ENCODE results near the gene SFXN2. TPM values are rescaled to one million over a fixed set of nuclear protein-coding genes. Genes with fewer than 3 reads are reported as not detected.
A peak's percentile ranks its signal among the peaks of the same experiment; 100 is the strongest.

SFXN2 gene
- total and polyA plus RNA-seq, 4 experiments from 2014 or later = 9.5 to 21.7 (median 15.8) TPM

DNA sequence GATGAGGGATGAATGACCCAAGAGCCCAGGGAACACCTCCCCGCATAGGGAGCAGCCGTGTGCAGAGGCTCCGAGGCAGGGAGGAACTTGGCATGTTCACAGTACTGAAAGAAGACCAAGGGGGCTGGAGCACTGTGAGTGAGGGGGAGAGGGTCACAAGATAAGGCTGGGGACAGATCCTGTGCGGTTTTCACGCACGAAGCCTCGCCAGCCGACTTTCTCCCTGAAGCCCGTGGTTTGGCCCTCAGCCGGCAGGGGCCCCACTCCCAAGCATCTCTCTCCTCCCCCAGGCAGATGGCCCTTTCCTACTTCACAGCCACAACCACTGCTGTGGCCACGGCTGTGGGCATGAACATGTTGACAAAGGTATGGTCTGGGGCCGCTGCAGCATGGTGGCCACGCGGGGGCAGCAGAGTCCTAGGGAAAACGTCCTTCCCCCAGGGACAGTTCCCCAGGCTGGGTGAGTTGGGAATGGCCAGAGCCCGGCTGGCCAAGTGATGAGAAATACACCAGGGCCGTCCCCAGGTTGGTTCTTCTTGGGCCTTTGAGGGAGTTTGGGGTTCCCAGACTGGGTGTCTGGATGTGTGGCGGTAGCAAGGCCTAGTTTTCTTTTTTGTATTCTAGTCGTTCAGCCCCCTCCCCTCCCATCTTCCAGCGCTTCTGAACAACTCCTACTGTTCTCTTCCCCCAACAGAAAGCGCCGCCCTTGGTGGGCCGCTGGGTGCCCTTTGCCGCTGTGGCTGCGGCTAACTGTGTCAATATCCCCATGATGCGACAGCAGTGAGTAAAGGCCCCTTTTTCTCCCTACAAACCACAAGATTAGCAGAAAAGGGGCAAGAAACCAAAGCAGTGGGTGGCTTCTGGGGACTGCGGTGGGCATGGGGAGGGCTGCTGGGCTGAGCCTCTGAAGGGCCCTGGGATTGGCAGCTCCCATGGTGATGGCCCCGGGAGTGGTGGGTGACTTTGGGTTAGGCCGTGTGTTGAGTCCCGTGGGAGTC lies 14.9 kb downstream of the SFXN2 start:
- H3K27ac Mint-ChIP-seq = peak overlapping the region in 1 of 7 donors; percentile 15
- CTCF ChIA-PET (ENCODE audit: partially characterized antibody) = no interaction called here

DNA sequence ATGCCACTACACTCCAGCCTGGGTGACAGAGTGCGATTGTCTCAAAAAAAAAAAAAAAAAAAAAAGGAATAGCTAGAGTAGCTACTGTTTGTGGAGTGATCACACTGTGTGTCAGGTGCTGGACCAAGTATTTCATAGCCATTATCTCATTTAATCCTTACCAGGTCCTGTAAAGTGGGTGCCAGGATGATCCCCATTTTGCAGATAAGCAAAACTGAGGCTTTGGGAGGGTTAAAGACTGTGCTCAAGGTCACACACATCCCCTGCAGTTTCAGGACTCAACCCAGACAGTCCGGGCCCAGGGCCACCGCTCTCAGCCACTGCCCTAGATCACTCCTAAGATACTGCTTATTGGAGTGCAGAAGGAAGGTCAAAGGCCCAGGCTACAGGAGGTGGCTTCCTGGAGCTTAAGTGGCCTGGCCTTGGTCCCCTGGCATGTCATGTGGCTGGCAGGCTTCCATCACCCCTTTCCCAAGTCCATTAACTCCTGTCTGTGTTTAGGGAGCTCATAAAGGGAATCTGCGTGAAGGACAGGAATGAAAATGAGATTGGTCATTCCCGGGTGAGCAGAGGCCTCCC lies 16.9 kb downstream of the SFXN2 start:
- Histone ChIP-seq H3K4me1 (ENCODE audit: insufficient read depth, low read length) (no peaks in the 10 kb centered on the region), H3K27me3 (ENCODE audit: insufficient read depth, low read length) (no peaks in the 10 kb centered on the region), H3K27ac (ENCODE audit: low read depth, low read length) (no peak overlapping the region), H3K36me3 (ENCODE audit: insufficient read depth, low read length) (peaks cover 15% of the 10 kb centered on the region), H3K9me3 (ENCODE audit: control insufficient read depth in 1 of 2, low read length in 2 of 2) (no peaks in the 10 kb centered on the region), H3K4me3 (ENCODE audit: low read length in 2 of 2) (no peak overlapping the region)
- H3K27ac Mint-ChIP-seq = no peak overlapping the region
- no peak for DNase-seq
- no peaks in the 10 kb centered on the region for H3K9me3 Mint-ChIP-seq
- H3K4me3 Mint-ChIP-seq = no peak overlapping the region
- no peaks in the 10 kb centered on the region for H3K27me3 Mint-ChIP-seq
- intact Hi-C loops (cut with micrococcal nuclease) = no loop called here
- POLR2A ChIA-PET (ENCODE audit: partially characterized antibody) = interaction anchor here (0.5 kb wide), 1 partner anchor 165 kb away, joined by 3 read pairs; no protein-coding TSS in a partner anchor
- CTCF ChIA-PET (ENCODE audit: partially characterized antibody) = interaction anchor here (1.0 kb wide), 1 partner anchor 9 kb away, joined by 3 read pairs; no protein-coding TSS in a partner anchor
- H3K36me3 Mint-ChIP-seq = peaks cover 12 to 49% of the 10 kb centered on the region in 2 donors
- peaks cover 0 to 4% (median 4%) of the 10 kb centered on the region in 4 donors for H3K4me1 Mint-ChIP-seq

More for the DNA sequence above, 14.9 kb downstream of the SFXN2 start:
- Mint-ChIP-seq H3K4me1 (peaks cover 0 to 4% (median 4%) of the 10 kb centered on the region in 4 donors), H3K27me3 (no peaks in the 10 kb centered on the region), H3K36me3 (peaks cover 19 to 47% of the 10 kb centered on the region in 2 donors), H3K9me3 (no peaks in the 10 kb centered on the region), H3K4me3 (no peak overlapping the region)
- peak in 2 of 5 donors; percentile 16 to 26 for DNase-seq
- Histone ChIP-seq H3K4me3 (ENCODE audit: low read length in 2 of 2) (no peak overlapping the region), H3K27ac (ENCODE audit: low read depth, low read length) (no peak overlapping the region), H3K36me3 (ENCODE audit: insufficient read depth, low read length) (peaks cover 15% of the 10 kb centered on the region), H3K4me1 (ENCODE audit: insufficient read depth, low read length) (no peaks in the 10 kb centered on the region), H3K27me3 (ENCODE audit: insufficient read depth, low read length) (no peaks in the 10 kb centered on the region), H3K9me3 (ENCODE audit: control insufficient read depth in 1 of 2, low read length in 2 of 2) (no peaks in the 10 kb centered on the region)
- POLR2A ChIA-PET (ENCODE audit: partially characterized antibody) = no interaction called here
- intact Hi-C loops (cut with micrococcal nuclease) = loop anchor here (2.0 kb wide), 1 partner anchor 187 kb away; no protein-coding TSS in a partner anchor

DNA sequence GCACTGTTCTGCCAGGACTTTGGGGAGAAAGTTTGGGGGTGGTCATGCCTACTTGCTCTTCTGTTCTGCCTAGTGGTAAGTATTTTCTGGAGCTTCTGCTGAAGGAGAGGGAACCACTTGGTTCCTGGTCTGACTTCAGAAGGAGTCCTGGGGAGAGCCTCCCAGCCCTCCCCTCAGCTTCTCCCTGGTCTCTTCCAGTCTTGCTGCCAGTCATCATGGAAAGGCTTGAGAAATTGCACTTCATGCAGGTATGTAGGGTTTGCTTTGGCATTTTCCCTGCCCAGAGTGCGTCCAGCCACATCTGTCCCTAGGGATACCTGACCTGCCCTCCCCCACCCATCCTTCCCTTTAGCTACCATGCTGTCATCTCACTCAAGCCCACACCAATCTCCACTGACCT lies 18.2 kb downstream of the SFXN2 start:
- Histone ChIP-seq H3K27ac (ENCODE audit: low read depth, low read length) (no peak overlapping the region), H3K36me3 (ENCODE audit: insufficient read depth, low read length) (peaks cover 6% of the 10 kb centered on the region), H3K27me3 (ENCODE audit: insufficient read depth, low read length) (no peaks in the 10 kb centered on the region), H3K4me3 (ENCODE audit: low read length in 2 of 2) (no peak overlapping the region), H3K4me1 (ENCODE audit: insufficient read depth, low read length) (no peaks in the 10 kb centered on the region), H3K9me3 (ENCODE audit: control insufficient read depth in 1 of 2, low read length in 2 of 2) (no peaks in the 10 kb centered on the region)
- peak overlapping the region in 1 of 7 donors; percentile 8 for H3K27ac Mint-ChIP-seq
- H3K4me1 Mint-ChIP-seq = peaks cover 0 to 4% (median 3%) of the 10 kb centered on the region in 4 donors
- DNase-seq = no peak
- intact Hi-C loops (cut with micrococcal nuclease) = no loop called here
- no peaks in the 10 kb centered on the region for H3K9me3 Mint-ChIP-seq
- CTCF ChIA-PET (ENCODE audit: partially characterized antibody) = no interaction called here
- H3K27me3 Mint-ChIP-seq = no peaks in the 10 kb centered on the region
- no peak overlapping the region for H3K4me3 Mint-ChIP-seq
- POLR2A ChIA-PET (ENCODE audit: partially characterized antibody) = interaction anchor here (2.8 kb wide), 1 partner anchor 11 kb away, joined by 11 read pairs; the partner anchor contains the start of gene WBP1L
- peaks cover 1 to 37% of the 10 kb centered on the region in 2 donors for H3K36me3 Mint-ChIP-seq

DNA sequence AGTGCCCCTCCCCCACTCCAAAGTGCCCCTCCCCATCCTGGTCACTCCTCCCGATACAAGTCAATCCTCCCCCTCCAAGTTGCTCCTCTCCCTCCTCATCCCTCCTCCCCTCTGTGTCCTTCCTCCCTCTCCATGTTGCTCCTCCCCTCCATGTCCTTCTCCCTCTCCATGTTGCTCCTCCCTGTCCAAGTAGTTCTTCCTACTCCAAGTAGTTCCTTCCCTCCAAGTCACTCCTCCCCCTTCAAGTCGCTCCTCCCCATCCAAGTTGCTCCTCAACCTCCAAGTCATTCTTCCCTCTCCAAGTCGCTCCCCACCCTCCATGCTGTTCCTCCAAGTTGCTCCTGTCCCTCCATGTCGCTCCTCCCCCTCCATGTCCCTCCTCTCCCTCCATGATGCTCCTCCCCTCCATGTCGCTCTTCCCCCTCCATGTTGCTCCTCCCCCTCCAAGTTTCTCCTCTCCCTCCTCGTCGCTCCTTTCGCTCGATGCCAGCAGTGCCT lies 20.7 kb downstream of the SFXN2 start:
- Histone ChIP-seq H3K4me1 (ENCODE audit: insufficient read depth, low read length) (no peaks in the 10 kb centered on the region), H3K27me3 (ENCODE audit: insufficient read depth, low read length) (no peaks in the 10 kb centered on the region), H3K36me3 (ENCODE audit: insufficient read depth, low read length) (peaks cover 4% of the 10 kb centered on the region), H3K9me3 (ENCODE audit: control insufficient read depth in 1 of 2, low read length in 2 of 2) (no peaks in the 10 kb centered on the region), H3K27ac (ENCODE audit: low read depth, low read length) (no peak overlapping the region), H3K4me3 (ENCODE audit: low read length in 2 of 2) (no peak overlapping the region)
- no peak overlapping the region for H3K4me3 Mint-ChIP-seq
- peak overlapping the region in 5 of 7 donors; percentile 12 to 63 (median 52) for H3K27ac Mint-ChIP-seq
- no peak for DNase-seq
- no peaks in the 10 kb centered on the region for H3K4me1 Mint-ChIP-seq
- intact Hi-C loops (cut with micrococcal nuclease) = no loop called here
- peaks cover 0 to 27% of the 10 kb centered on the region in 2 donors for H3K36me3 Mint-ChIP-seq
- H3K9me3 Mint-ChIP-seq = no peaks in the 10 kb centered on the region
- POLR2A ChIA-PET (ENCODE audit: partially characterized antibody) = interaction anchor here (2.8 kb wide), 1 partner anchor 9 kb away, joined by 11 read pairs; the partner anchor contains the start of gene WBP1L
- CTCF ChIA-PET (ENCODE audit: partially characterized antibody) = interaction anchor here (1.2 kb wide), 1 partner anchor 10 kb away, joined by 4 read pairs; no protein-coding TSS in a partner anchor
- H3K27me3 Mint-ChIP-seq = no peaks in the 10 kb centered on the region

DNA sequence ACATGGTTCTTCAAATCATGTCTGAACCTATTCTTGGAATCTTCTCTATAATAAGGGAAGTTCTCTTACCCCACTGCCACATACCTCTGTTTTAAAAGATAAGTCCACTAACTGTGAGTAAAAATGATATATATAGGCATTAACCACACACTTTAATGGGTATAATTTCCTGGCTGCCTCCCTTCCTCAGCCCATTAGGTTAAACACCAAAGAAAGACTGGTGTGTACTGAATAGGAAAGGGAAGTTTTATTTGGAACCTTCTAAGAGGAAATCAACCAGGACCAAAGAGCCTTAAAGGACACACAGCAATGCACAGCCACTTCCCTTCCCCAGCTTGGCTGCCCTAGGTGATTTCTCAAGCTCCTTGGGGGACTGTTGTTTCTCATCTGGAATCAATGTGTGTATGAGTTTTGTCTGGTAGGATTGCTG lies 24.3 kb downstream of the SFXN2 start:
- Mint-ChIP-seq H3K36me3 (peaks cover 0 to 12% of the 10 kb centered on the region in 2 donors), H3K4me1 (peaks cover 8 to 13% (median 10%) of the 10 kb centered on the region in 4 donors), H3K27me3 (no peaks in the 10 kb centered on the region), H3K9me3 (peaks cover 0 to 4% (median 0%) of the 10 kb centered on the region in 8 donors), H3K27ac (peak overlapping the region in 2 of 7 donors; percentile 30 to 74), H3K4me3 (no peak overlapping the region)
- no peak for DNase-seq
- Histone ChIP-seq H3K9me3 (ENCODE audit: control insufficient read depth in 1 of 2, low read length in 2 of 2) (no peaks in the 10 kb centered on the region), H3K36me3 (ENCODE audit: insufficient read depth, low read length) (no peaks in the 10 kb centered on the region), H3K4me3 (ENCODE audit: low read length in 2 of 2) (no peak overlapping the region), H3K27me3 (ENCODE audit: insufficient read depth, low read length) (no peaks in the 10 kb centered on the region), H3K27ac (ENCODE audit: low read depth, low read length) (no peak overlapping the region), H3K4me1 (ENCODE audit: insufficient read depth, low read length) (peaks cover 7% of the 10 kb centered on the region)
- CTCF ChIA-PET (ENCODE audit: partially characterized antibody) = no interaction called here
- POLR2A ChIA-PET (ENCODE audit: partially characterized antibody) = interaction anchor here (1.3 kb wide), 1 partner anchor 24 kb away, joined by 4 read pairs; the partner anchor contains the start of genes ARL3 and SFXN2
- intact Hi-C loops (cut with micrococcal nuclease) = no loop called here

DNA sequence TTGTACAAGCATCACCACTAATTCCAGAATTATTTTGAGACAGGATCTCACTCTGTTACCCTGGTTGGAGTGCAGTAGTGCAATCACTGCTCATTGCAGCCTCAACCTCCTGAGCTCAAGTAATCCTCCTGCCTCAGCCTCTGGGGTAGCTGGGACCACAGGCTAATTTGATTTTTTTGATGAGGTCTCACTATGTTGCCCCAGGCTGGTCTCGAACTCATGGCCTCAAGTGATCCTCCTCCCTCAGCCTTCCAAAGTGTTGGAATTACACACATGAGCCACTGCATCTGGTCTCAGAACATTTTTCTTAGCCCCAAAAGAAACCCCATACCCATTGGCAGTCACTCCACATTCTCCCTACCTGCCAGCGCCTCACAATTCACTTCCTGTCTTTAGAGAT lies 25.8 kb downstream of the SFXN2 start:
- no peaks in the 10 kb centered on the region for H3K9me3 ChIP-seq (ENCODE audit: control insufficient read depth in 1 of 2, low read length in 2 of 2)
- peaks cover 0 to 4% (median 0%) of the 10 kb centered on the region in 8 donors for H3K9me3 Mint-ChIP-seq
- ChIA-PET POLR2A (ENCODE audit: partially characterized antibody) (interaction anchor here (5.5 kb wide), 1 partner anchor 27 kb away, joined by 50 read pairs; the partner anchor contains the start of genes ARL3 and SFXN2), CTCF (ENCODE audit: partially characterized antibody) (interaction anchor here (2.1 kb wide), 1 partner anchor 27 kb away, joined by 7 read pairs; the partner anchor contains the start of gene ARL3)
- peaks cover 17% of the 10 kb centered on the region for H3K4me1 ChIP-seq (ENCODE audit: insufficient read depth, low read length)
- no peak overlapping the region for H3K27ac Mint-ChIP-seq
- peaks cover 14 to 25% (median 20%) of the 10 kb centered on the region in 4 donors for H3K4me1 Mint-ChIP-seq
- no peaks in the 10 kb centered on the region for H3K36me3 ChIP-seq (ENCODE audit: insufficient read depth, low read length)
- no peak overlapping the region for H3K27ac ChIP-seq (ENCODE audit: low read depth, low read length)
- no peak overlapping the region for H3K4me3 ChIP-seq (ENCODE audit: low read length in 2 of 2)
- H3K27me3 Mint-ChIP-seq = no peaks in the 10 kb centered on the region
- H3K4me3 Mint-ChIP-seq = no peak overlapping the region
- H3K36me3 Mint-ChIP-seq = peaks cover 0 to 10% of the 10 kb centered on the region in 2 donors
- no peak for DNase-seq
- intact Hi-C loops (cut with micrococcal nuclease) = loop anchor here (5.0 kb wide), 1 partner anchor 308 kb away; the partner anchor contains the start of gene CUEDC2
- no peaks in the 10 kb centered on the region for H3K27me3 ChIP-seq (ENCODE audit: insufficient read depth, low read length)
